Duodenal mucosa (tissue), 2 donors: ENCODE data around the gene LDB3.

Experiments
- H3K27ac ChIP-seq: one replicate; pipeline ENCODE4 v1.7.0; 2013; ENCODE audit warnings: low read depth, low read length
- H3K27me3 ChIP-seq, 2 donors: one replicate each; pipeline ENCODE4 v1.7.0; 2013; ENCODE audit warnings: low read length in 2 of 2, control low read depth in 1 of 2; ENCODE audit not compliant: insufficient read depth in 2 of 2, control insufficient read depth in 1 of 2
- H3K36me3 ChIP-seq, 2 donors: one replicate each; pipeline ENCODE4 v1.7.0; 2013; ENCODE audit warnings: low read length in 2 of 2, control low read depth in 1 of 2; ENCODE audit not compliant: insufficient read depth in 2 of 2, control insufficient read depth in 1 of 2
- H3K4me1 ChIP-seq, 2 donors: one replicate each; pipeline ENCODE4 v1.7.0; 2013; ENCODE audit warnings: low read length in 2 of 2, control low read depth in 1 of 2; ENCODE audit not compliant: insufficient read depth in 2 of 2, control insufficient read depth in 1 of 2
- H3K4me3 ChIP-seq, 2 donors: one replicate each; pipeline ENCODE4 v1.7.0; 2013; ENCODE audit warnings: low read length in 2 of 2, low read depth in 1 of 2
- H3K9ac ChIP-seq, 2 donors: one replicate each; pipeline ENCODE4 v1.7.0; 2013; ENCODE audit warnings: low read length in 2 of 2, low read depth in 1 of 2
- H3K9me3 ChIP-seq, 2 donors: one replicate each; pipeline ENCODE4 v1.7.0; 2013; ENCODE audit warnings: low read length in 2 of 2, control low read depth in 1 of 2; ENCODE audit not compliant: control insufficient read depth in 1 of 2

The LDB3 gene

GRCh38 chr10:86711513-86712316, 43.4 kb downstream of the LDB3 start:
- H3K27me3 ChIP-seq, result no peaks in the 10 kb centered on the region
- peak overlapping the region; percentile 68 to 82 for H3K4me3 ChIP-seq
- H3K27ac ChIP-seq, result peak overlapping the region; percentile 77
- H3K36me3 ChIP-seq, result no peaks in the 10 kb centered on the region
- H3K4me1 ChIP-seq, result peaks cover 10 to 11% of the 10 kb centered on the region in 2 donors
- H3K9me3 ChIP-seq, result no peaks in the 10 kb centered on the region
- peak overlapping the region; percentile 70 to 84 for H3K9ac ChIP-seq

DNA sequence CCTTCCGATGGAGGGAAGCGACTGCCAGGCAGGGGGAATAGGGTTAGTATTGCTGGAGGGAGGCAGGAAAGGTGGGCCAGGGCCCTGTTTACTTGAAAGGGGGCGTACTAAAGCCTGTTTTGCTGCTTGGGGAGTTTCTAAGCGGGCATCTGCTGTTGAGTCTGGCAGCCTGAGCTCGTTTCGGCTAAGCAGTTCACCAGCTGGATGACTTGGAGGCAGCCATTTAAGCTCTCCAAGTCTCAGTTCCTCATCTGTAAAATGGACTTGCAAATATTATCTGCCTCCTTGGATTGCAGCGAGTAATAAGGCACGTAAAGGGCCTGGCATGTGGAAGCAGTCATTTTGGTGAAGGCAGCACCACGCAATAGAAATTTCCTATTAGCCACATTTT, 44.0 kb downstream of the LDB3 start:
- Histone ChIP-seq H3K9ac (peak overlapping the region; percentile 51 to 84), H3K27ac (peak overlapping the region; percentile 74), H3K9me3 (no peaks in the 10 kb centered on the region), H3K4me3 (peak overlapping the region; percentile 68 to 82), H3K4me1 (peaks cover 10 to 11% of the 10 kb centered on the region in 2 donors), H3K36me3 (no peaks in the 10 kb centered on the region), H3K27me3 (no peaks in the 10 kb centered on the region)

DNA sequence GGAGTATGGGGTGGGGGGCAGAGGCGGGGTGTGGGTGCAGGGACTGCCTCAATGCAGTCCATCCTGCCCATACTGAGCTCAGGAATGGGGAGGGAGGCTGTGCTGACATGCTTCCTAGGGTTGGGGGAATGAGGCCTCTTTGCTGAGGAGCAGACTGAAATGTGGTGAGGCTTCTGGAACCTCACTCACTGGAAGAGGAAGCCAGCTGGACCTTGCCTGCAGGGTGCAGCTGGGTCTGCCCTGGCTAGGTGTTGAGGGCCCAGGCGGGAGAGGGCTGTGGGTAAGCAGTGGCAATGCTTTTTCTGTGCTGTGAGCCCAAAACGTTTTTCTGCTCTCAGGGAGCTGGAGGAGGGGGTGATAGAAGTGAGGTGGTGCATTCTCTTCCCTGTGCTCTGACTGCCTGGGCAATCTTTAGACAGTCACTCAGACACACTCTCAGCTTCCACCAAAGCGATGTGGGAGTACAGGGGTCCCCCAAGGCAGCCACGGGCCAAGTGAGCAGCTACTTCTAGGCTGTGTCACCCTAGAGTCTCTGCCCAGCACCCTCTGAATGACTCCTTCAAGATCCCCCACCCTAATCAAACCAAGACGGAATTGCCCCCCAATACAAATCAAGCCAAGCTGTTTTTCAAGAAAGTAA, 47.0 kb downstream of the LDB3 start:
- no peaks in the 10 kb centered on the region for H3K36me3 ChIP-seq
- H3K9me3 ChIP-seq, result no peaks in the 10 kb centered on the region
- peaks cover 10 to 11% of the 10 kb centered on the region in 2 donors for H3K4me1 ChIP-seq

DNA sequence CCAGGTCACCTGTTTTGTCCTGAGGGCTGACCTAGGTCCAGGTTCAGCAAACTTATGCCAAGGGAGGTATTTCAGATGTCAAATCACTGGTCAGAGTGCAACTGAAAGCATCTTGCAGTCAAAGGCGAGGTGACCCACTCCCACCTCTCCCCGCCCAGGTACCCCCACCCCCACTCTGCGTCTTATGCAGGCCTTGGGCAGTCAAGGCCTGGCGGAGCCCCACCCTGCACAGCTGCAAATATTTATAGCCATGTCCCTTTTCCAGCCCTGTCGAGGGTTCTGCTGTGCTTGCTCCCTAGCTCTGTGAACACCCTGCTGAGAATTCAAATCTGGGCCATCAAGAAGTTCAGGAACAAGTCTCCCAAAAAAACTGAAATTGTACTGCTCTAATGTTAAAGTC, 47.5 kb downstream of the LDB3 start:
- no peak overlapping the region for H3K9ac ChIP-seq
- H3K4me1 ChIP-seq, result peaks cover 8% of the 10 kb centered on the region in 2 donors
- H3K27ac ChIP-seq, result no peak overlapping the region
- no peaks in the 10 kb centered on the region for H3K36me3 ChIP-seq
- H3K9me3 ChIP-seq, result no peaks in the 10 kb centered on the region
- H3K4me3 ChIP-seq, result no peak overlapping the region
- H3K27me3 ChIP-seq, result no peaks in the 10 kb centered on the region

More for the DNA sequence above, 47.0 kb downstream of the LDB3 start:
- Histone ChIP-seq H3K27ac (no peak overlapping the region), H3K27me3 (no peaks in the 10 kb centered on the region), H3K4me3 (no peak overlapping the region), H3K9ac (no peak overlapping the region)

GRCh38 chr10:86716466-86716865, 48.2 kb downstream of the LDB3 start:
- H3K36me3 ChIP-seq, result no peaks in the 10 kb centered on the region
- H3K4me3 ChIP-seq, result no peak overlapping the region
- no peak overlapping the region for H3K9ac ChIP-seq
- no peaks in the 10 kb centered on the region for H3K9me3 ChIP-seq
- H3K4me1 ChIP-seq, result peaks cover 6% of the 10 kb centered on the region in 2 donors
- H3K27ac ChIP-seq, result no peak overlapping the region
- peaks cover 0 to 6% of the 10 kb centered on the region in 2 donors for H3K27me3 ChIP-seq

GRCh38 chr10:86718556-86718955, 50.2 kb downstream of the LDB3 start:
- Histone ChIP-seq H3K9ac (no peak overlapping the region), H3K4me3 (no peak overlapping the region), H3K4me1 (peaks cover 4 to 7% of the 10 kb centered on the region in 2 donors), H3K27me3 (peaks cover 0 to 8% of the 10 kb centered on the region in 2 donors), H3K36me3 (no peaks in the 10 kb centered on the region), H3K9me3 (no peaks in the 10 kb centered on the region), H3K27ac (no peak overlapping the region)

GRCh38 chr10:86721232-86721631, 52.9 kb downstream of the LDB3 start:
- no peak overlapping the region for H3K9ac ChIP-seq
- peaks cover 7 to 10% of the 10 kb centered on the region in 2 donors for H3K4me1 ChIP-seq
- no peaks in the 10 kb centered on the region for H3K9me3 ChIP-seq
- no peak overlapping the region for H3K27ac ChIP-seq
- no peaks in the 10 kb centered on the region for H3K36me3 ChIP-seq
- H3K4me3 ChIP-seq, result no peak overlapping the region
- peaks cover 0 to 8% of the 10 kb centered on the region in 2 donors for H3K27me3 ChIP-seq

DNA sequence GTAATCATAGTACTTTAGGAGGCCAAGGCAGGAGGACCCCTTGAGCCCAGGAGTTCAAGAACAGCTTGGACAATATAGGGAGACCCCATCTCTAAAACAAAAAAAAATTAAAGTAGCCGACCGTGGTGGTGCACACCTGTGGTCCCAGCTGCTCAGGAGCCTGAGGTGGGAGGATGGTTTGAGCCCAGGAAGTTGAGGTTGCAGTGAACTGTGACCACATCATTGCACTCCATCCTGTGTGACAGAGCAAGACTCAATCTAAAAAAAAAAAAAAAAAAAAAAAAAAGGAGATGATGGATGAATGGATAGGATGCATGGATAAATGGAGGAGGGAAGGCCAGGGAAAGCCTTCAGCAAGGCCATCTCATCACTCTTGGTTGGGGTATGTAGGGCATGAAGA, 54.7 kb downstream of the LDB3 start:
- Histone ChIP-seq H3K9me3 (no peaks in the 10 kb centered on the region), H3K27ac (no peak overlapping the region), H3K4me3 (no peak overlapping the region), H3K36me3 (no peaks in the 10 kb centered on the region), H3K9ac (no peak overlapping the region), H3K4me1 (peaks cover 10 to 16% of the 10 kb centered on the region in 2 donors), H3K27me3 (peaks cover 0 to 8% of the 10 kb centered on the region in 2 donors)

- Histone ChIP-seq H3K4me1 (peaks cover 10 to 16% of the 10 kb centered on the region in 2 donors), H3K27me3 (peaks cover 0 to 8% of the 10 kb centered on the region in 2 donors), H3K9me3 (no peaks in the 10 kb centered on the region), H3K4me3 (no peak overlapping the region), H3K36me3 (no peaks in the 10 kb centered on the region), H3K9ac (no peak overlapping the region), H3K27ac (no peak overlapping the region)
Observed at GRCh38 chr10:86724445-86724844, 56.1 kb downstream of the LDB3 start.

GRCh38 chr10:86725980-86726676, 57.8 kb downstream of the LDB3 start:
- Histone ChIP-seq H3K4me3 (no peak overlapping the region), H3K4me1 (peaks cover 16 to 18% of the 10 kb centered on the region in 2 donors), H3K36me3 (no peaks in the 10 kb centered on the region), H3K9ac (no peak overlapping the region), H3K27ac (no peak overlapping the region), H3K9me3 (no peaks in the 10 kb centered on the region), H3K27me3 (peaks cover 0 to 5% of the 10 kb centered on the region in 2 donors)
